Measurements from ENCODE around the gene EHBP1.

The EHBP1 gene

GRCh38 chr2:62785810-62786597 is 80.5 kb downstream of the EHBP1 start:
- DNase-seq = no peak

GRCh38 chr2:62787386-62787785 is 81.9 kb downstream of the EHBP1 start:
- peak; percentile 16 for DNase-seq

- DNase-seq = no peak
Measured at GRCh38 chr2:62789518-62789917, 84.0 kb downstream of the EHBP1 start.

GRCh38 chr2:62789918-62790317 is 84.4 kb downstream of the EHBP1 start:
- DNase-seq = no peak

- DNase-seq = no peak
Measured at GRCh38 chr2:62792408-62792807, 86.9 kb downstream of the EHBP1 start.

GRCh38 chr2:62793213-62793612 is 87.7 kb downstream of the EHBP1 start:
- no peak for DNase-seq

GRCh38 chr2:62794791-62795190 is 89.3 kb downstream of the EHBP1 start:
- peak; percentile 52 for DNase-seq

GRCh38 chr2:62795341-62795740 is 89.8 kb downstream of the EHBP1 start:
- DNase-seq = no peak

GRCh38 chr2:62797107-62797506 is 91.6 kb downstream of the EHBP1 start:
- DNase-seq = no peak

GRCh38 chr2:62800618-62801017 is 95.1 kb downstream of the EHBP1 start:
- DNase-seq = no peak

GRCh38 chr2:62801110-62801509 is 95.6 kb downstream of the EHBP1 start:
- DNase-seq = no peak

- DNase-seq = no peak
Measured at GRCh38 chr2:62801814-62802523, 96.5 kb downstream of the EHBP1 start.

- DNase-seq = no peak
Measured at GRCh38 chr2:62803961-62804360, 98.4 kb downstream of the EHBP1 start.

GRCh38 chr2:62806231-62806630 is 100.7 kb downstream of the EHBP1 start:
- DNase-seq = no peak

GRCh38 chr2:62808554-62808953 is 103.0 kb downstream of the EHBP1 start:
- DNase-seq = no peak

- DNase-seq = no peak
Measured at GRCh38 chr2:62811086-62811485, 105.6 kb downstream of the EHBP1 start.

GRCh38 chr2:62811972-62812371 is 106.5 kb downstream of the EHBP1 start:
- DNase-seq = no peak

- DNase-seq = no peak
Measured at GRCh38 chr2:62812921-62813825, 107.7 kb downstream of the EHBP1 start.

GRCh38 chr2:62814123-62814522 is 108.6 kb downstream of the EHBP1 start:
- DNase-seq = no peak

GRCh38 chr2:62817348-62817747 is 111.8 kb downstream of the EHBP1 start:
- DNase-seq = no peak

GRCh38 chr2:62817995-62818713 is 112.6 kb downstream of the EHBP1 start:
- no peak for DNase-seq

- no peak for DNase-seq
Measured at GRCh38 chr2:62822549-62822948, 117.0 kb downstream of the EHBP1 start.

GRCh38 chr2:62824388-62824787 is 118.9 kb downstream of the EHBP1 start:
- DNase-seq = no peak

Measured in DMS79 treated with DMSO at 0.1 percent for 48 hours (cell line).